ENCODE measurements around the gene FRY.

DNA sequence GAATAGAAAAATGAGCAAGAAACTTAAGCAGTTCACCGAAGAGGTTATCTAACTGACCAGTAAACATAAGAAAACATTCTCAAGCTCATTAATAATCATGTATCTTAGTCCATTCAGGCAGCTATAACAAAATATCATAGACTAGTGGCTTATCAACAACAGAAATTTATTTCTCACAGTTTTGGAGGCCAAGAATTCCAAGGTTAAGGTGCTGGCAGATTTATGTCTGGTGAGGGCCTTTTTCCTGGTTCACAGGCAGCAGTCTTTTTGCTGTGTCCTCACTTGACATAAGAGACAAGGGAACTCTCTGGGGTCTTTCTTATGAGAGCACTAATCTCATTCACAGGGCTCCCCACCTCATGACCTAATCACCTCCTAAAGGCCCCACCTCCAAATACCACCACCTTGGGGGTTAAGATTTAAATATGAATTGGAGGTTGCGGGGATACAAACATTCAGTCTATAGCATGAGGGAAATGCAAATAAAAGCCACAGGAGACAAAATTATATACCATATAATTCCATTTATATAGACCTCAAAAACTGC is 160.0 kb downstream of the FRY start:
- TF ChIP-seq, protein P1, sequence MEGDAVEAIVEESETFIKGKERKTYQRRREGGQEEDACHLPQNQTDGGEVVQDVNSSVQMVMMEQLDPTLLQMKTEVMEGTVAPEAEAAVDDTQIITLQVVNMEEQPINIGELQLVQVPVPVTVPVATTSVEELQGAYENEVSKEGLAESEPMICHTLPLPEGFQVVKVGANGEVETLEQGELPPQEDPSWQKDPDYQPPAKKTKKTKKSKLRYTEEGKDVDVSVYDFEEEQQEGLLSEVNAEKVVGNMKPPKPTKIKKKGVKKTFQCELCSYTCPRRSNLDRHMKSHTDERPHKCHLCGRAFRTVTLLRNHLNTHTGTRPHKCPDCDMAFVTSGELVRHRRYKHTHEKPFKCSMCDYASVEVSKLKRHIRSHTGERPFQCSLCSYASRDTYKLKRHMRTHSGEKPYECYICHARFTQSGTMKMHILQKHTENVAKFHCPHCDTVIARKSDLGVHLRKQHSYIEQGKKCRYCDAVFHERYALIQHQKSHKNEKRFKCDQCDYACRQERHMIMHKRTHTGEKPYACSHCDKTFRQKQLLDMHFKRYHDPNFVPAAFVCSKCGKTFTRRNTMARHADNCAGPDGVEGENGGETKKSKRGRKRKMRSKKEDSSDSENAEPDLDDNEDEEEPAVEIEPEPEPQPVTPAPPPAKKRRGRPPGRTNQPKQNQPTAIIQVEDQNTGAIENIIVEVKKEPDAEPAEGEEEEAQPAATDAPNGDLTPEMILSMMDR (IDR thresholded peaks at IDR 0.05): no peak
- no peak for TF ChIP-seq POLR2A (IDR thresholded peaks at IDR 0.05)

Measured in heart left ventricle (tissue), 13 donors.